A549 (cell line): ENCODE measurements around the gene APOBEC4.
A peak's percentile ranks its signal among the peaks of the same experiment; 100 is the strongest.

Experiments used
- POLR2A ChIP-seq: IDR thresholded peaks from 2 replicates; pipeline ENCODE4 v1.6.1; 2012; ENCODE audit warnings: mild to moderate bottlenecking, low read length
- RAD21 ChIP-seq, 2 experiments: fragments of >200 bp in 1 of 2; sonication (Bioruptor Twin) in 1 of 2; formaldehyde crosslinking in 1 of 2; IDR thresholded peaks in 1 of 2; conservative IDR thresholded peaks in 1 of 2; 2 replicates in 1 of 2; 3 replicates in 1 of 2; pipeline ENCODE4 v1.6.1; 2012 to 2018; ENCODE audit warnings: inconsistent platforms in 1 of 2
- USF2 ChIP-seq: fragments of 450-650 bp; IDR thresholded peaks from 2 replicates; pipeline ENCODE4 v1.6.1; 2014; ENCODE audit warnings: antibody characterized with exemption
- TF ChIP-seq, protein P1 (sequence below): fragments of >200 bp; sonication (Bioruptor Twin); formaldehyde crosslinking; IDR thresholded peaks from 3 replicates; pipeline ENCODE4 v1.5.1; 2016

DNA sequence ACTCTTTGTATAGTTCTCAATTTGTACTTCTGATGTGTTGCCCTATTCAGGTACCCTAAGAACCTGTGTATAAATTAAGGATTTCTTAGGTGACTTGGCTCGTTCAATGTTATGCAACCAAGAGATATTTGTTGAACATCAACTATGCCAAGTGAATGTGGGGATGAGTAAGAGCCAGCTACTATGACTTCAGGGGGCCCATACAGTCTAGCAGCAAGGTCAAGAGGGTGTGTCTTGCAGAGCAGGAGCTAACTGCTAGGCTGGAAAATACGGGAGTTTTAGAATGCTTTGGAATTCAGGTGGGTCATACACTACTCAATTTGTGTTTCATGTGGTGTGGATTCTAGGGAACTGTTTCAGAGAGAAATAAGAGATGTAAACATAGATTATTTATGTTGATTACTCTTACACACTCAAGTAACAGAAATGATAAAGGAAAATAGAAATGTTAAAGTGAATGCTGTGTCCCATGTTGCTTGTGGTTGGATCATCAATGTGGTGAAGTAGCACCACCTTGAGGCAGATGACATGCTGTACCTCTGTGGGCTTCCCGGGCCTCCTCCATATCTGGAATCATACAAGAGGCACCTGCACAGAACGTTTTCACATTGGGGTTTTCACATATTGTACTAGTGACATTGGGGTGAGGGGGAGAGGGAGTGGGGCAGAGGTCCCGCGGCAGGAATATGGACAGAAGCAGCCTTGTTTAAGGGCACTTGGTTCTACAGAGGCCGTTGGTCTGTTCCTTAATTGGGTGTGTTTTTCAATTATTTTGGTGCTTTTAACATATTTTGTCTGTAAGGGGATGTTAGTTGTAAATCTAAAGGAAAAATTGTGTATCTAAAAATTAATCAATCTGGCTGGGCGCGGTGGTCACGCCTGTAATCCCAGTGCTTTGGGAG is 30.0 kb downstream of the APOBEC4 start:
- TF ChIP-seq USF2 (no peak), RAD21 (conservative IDR thresholded peaks at IDR 0.05 in 1 of 2, IDR thresholded peaks at IDR 0.05 in 1 of 2) (peak; percentile 76 to 77), POLR2A (no peak)
- TF ChIP-seq, protein P1, sequence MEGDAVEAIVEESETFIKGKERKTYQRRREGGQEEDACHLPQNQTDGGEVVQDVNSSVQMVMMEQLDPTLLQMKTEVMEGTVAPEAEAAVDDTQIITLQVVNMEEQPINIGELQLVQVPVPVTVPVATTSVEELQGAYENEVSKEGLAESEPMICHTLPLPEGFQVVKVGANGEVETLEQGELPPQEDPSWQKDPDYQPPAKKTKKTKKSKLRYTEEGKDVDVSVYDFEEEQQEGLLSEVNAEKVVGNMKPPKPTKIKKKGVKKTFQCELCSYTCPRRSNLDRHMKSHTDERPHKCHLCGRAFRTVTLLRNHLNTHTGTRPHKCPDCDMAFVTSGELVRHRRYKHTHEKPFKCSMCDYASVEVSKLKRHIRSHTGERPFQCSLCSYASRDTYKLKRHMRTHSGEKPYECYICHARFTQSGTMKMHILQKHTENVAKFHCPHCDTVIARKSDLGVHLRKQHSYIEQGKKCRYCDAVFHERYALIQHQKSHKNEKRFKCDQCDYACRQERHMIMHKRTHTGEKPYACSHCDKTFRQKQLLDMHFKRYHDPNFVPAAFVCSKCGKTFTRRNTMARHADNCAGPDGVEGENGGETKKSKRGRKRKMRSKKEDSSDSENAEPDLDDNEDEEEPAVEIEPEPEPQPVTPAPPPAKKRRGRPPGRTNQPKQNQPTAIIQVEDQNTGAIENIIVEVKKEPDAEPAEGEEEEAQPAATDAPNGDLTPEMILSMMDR = peak; percentile 71
